B cell (primary cell): ENCODE measurements around the gene MUC4.

Source experiments
- CTCF ChIP-seq: fragments of 200-600 bp; IDR thresholded peaks from one replicate; pipeline ENCODE4 v1.8.0; 2022; ENCODE audit warnings: antibody characterized with exemption, mild to moderate bottlenecking
- EZH2 ChIP-seq: IDR thresholded peaks from 2 replicates; pipeline ENCODE4 v1.6.1; 2012; ENCODE audit warnings: borderline replicate concordance, low read depth, mild to moderate bottlenecking, moderate library complexity, low read length; ENCODE audit not compliant: insufficient read depth, poor library complexity, severe bottlenecking

- TF ChIP-seq CTCF (no peak), EZH2 (no peak)
These were observed 2.4 kb downstream of the MUC4 start for GRCh38 chr3:195809291-195809785.
